Transverse colon (tissue), 4 donors: ENCODE data around the gene MAPKAP1. TPM values are rescaled to one million over a fixed set of nuclear protein-coding genes. Genes with fewer than 3 reads are reported as not detected.

ENCODE experiments used
- DNase-seq: peaks from one replicate; pipeline ENCODE4 v3.0.0-alpha.2; 2019
- H3K27ac ChIP-seq, 4 donors: fragments of 200-600 bp; sonication (generic); 2 replicates each; pipeline ENCODE4 v1.5.1; 2016 to 2018; ENCODE audit warnings: inconsistent platforms in 4 of 4
- H3K27me3 ChIP-seq: fragments of 200-600 bp; sonication (generic); 2 replicates; pipeline ENCODE4 v1.5.1; 2017; ENCODE audit warnings: inconsistent platforms
- H3K36me3 ChIP-seq, 4 donors: fragments of 200-600 bp; sonication (generic); 2 replicates each; pipeline ENCODE4 v1.5.1; 2017 to 2019; ENCODE audit warnings: inconsistent platforms in 4 of 4
- H3K4me1 ChIP-seq, 4 donors: fragments of 200-600 bp; sonication (generic); 2 replicates each; pipeline ENCODE4 v1.5.1; 2017 to 2020; ENCODE audit warnings: inconsistent platforms in 4 of 4
- H3K4me3 ChIP-seq, 4 donors: fragments of 200-600 bp; sonication (generic); 1 replicate in 1 of 4; 2 replicates in 3 of 4; pipeline versions ENCODE4 v1.5.1 to v1.6.1; 2017 to 2019; ENCODE audit warnings: inconsistent platforms in 4 of 4
- H3K9me3 ChIP-seq, 2 donors: fragments of 200-600 bp; sonication (generic); 2 replicates each; pipeline ENCODE4 v1.5.1; 2017 to 2019; ENCODE audit warnings: inconsistent platforms in 2 of 2
- EP300 ChIP-seq: sonication (generic); formaldehyde crosslinking; IDR thresholded peaks from one replicate; pipeline ENCODE4 v1.6.1; 2017; ENCODE audit warnings: antibody characterized with exemption, low read depth
- POLR2A ChIP-seq: fragments of 450-650 bp; IDR thresholded peaks from one replicate; pipeline ENCODE4 v1.6.1; 2016; ENCODE audit warnings: antibody characterized with exemption, mild to moderate bottlenecking, moderate library complexity
- POLR2AphosphoS5 ChIP-seq, 3 donors: sonication (generic); formaldehyde crosslinking; IDR thresholded peaks; one replicate each; pipeline ENCODE4 v1.6.1; 2016; ENCODE audit warnings: antibody characterized with exemption in 3 of 3
- WGBS, 2 donors: methylation state at CpG; one replicate each; pipeline ENCODE4 v1.1.5; 2018; ENCODE audit warnings: low coverage in 1 of 2; 5-methylcytosine and 5-hydroxymethylcytosine counted together
- in situ Hi-C, 4 donors: fragments of 200-750 bp; cut with MboI; loops; one replicate each; pipeline versions ENCODE4 v1.15.0 to v1.15.1; 2017; ENCODE audit warnings: low sequenced_read_pairs in 3 of 4, low pct_ligation_motif_present in 1 of 4, low pct_unique_long_range_greater_than_20kb in 1 of 4
- intact Hi-C: fragments of 100-400 bp; cut with DNase I; formaldehyde crosslinking; loops from one replicate; pipeline ENCODE4 v1.15.1; 2023; ENCODE audit warnings: low total_unique reads
- total RNA-seq, 4 donors: library from RNA; depleted of rRNA; stranded (reverse); fragments of >200 nt; gene quantifications; one replicate each; pipeline ENCODE4 v1.1.0, GENCODE V29; 2016
- TF ChIP-seq, protein P1 (sequence below), 5 experiments: fragments of 200-600 bp in 3 of 5; fragments of 450-650 bp in 2 of 5; sonication (generic) in 3 of 5; IDR thresholded peaks; 1 replicate in 2 of 5; 2 replicates in 3 of 5; pipeline ENCODE4 v1.5.1; 2016 to 2017; ENCODE audit warnings: antibody characterized with exemption in 5 of 5, inconsistent platforms in 3 of 5, mild to moderate bottlenecking in 2 of 5, moderate library complexity in 1 of 5

MAPKAP1 gene
- total RNA-seq, 4 donors from 2014 or later, result 59.8 to 83.4 (median 71.2) TPM

DNA sequence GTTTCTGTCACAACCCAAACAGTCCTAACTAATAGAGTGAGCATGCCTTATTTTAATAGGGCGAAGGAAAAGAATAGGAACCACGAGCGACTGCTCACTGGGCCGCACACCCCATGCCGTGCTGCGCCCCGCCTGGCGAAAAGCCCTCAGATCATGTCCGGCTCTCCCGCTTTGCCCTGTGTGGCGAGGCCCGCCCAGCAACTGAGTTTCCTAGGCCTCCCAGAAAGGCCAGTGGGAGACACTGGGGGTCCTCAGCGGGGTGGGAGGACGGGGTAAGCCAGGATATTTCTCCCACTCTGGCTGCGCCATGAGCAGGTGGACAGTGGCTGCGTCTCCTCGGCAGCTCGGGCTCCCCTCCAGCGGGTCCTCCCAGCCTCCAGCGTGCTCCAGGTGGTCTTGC is 307.3 kb downstream of the MAPKAP1 start:
- no peak overlapping the region for H3K4me3 ChIP-seq
- H3K27me3 ChIP-seq, result no peaks in the 10 kb centered on the region
- H3K4me1 ChIP-seq, result no peaks in the 10 kb centered on the region
- TF ChIP-seq EP300 (no peak), POLR2A (no peak), POLR2AphosphoS5 (IDR thresholded peaks at IDR 0.05) (no peak)
- TF ChIP-seq, protein P1, sequence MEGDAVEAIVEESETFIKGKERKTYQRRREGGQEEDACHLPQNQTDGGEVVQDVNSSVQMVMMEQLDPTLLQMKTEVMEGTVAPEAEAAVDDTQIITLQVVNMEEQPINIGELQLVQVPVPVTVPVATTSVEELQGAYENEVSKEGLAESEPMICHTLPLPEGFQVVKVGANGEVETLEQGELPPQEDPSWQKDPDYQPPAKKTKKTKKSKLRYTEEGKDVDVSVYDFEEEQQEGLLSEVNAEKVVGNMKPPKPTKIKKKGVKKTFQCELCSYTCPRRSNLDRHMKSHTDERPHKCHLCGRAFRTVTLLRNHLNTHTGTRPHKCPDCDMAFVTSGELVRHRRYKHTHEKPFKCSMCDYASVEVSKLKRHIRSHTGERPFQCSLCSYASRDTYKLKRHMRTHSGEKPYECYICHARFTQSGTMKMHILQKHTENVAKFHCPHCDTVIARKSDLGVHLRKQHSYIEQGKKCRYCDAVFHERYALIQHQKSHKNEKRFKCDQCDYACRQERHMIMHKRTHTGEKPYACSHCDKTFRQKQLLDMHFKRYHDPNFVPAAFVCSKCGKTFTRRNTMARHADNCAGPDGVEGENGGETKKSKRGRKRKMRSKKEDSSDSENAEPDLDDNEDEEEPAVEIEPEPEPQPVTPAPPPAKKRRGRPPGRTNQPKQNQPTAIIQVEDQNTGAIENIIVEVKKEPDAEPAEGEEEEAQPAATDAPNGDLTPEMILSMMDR (IDR thresholded peaks at IDR 0.05), result no peak
- H3K36me3 ChIP-seq, result no peaks in the 10 kb centered on the region
- intact Hi-C loops, result loop anchor here (10.0 kb wide), 1 partner anchor 825 kb away; no protein-coding TSS in a partner anchor
- no peak overlapping the region for H3K27ac ChIP-seq
- 93% methylated on average over 20 of the region's 20 CpGs; no CpG with 5 or more reads in 1 of the 2 donors for WGBS, 2 donors
- no peak for DNase-seq
- no peaks in the 10 kb centered on the region for H3K9me3 ChIP-seq
- in situ Hi-C loops, result loop anchor here (5.0 to 25.0 kb wide), 6 partner anchors 238 to 988 kb away; no protein-coding TSS in a partner anchor

DNA sequence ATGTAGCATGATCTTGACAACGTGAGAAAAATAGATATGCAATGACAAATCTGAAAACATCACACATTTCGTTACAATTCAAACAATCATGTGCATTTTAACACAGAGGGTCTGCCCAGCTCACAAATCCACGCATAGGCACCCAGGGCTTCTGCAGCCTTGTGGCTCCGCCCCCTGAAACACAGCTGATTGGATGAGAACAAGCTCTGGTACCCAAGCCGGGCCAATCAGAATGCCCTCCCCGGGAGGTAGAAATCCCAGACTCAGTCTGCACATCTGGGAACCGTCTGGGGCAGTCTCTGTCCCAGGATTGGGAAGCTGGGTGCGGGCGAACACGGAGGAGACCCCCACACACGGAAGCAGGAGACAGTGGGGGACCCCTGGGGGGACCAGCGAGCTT is 307.8 kb downstream of the MAPKAP1 start:
- no peak for TF ChIP-seq POLR2A
- Histone ChIP-seq H3K9me3 (no peaks in the 10 kb centered on the region), H3K4me1 (no peaks in the 10 kb centered on the region), H3K36me3 (no peaks in the 10 kb centered on the region), H3K27me3 (no peaks in the 10 kb centered on the region), H3K27ac (no peak overlapping the region), H3K4me3 (no peak overlapping the region)
- intact Hi-C loops, result no loop called here
- in situ Hi-C loops, result no loop called here
- WGBS, 2 donors, result 84 to 87% methylated on average over 6 to 10 of the region's 12 CpGs
- no peak for DNase-seq

DNA sequence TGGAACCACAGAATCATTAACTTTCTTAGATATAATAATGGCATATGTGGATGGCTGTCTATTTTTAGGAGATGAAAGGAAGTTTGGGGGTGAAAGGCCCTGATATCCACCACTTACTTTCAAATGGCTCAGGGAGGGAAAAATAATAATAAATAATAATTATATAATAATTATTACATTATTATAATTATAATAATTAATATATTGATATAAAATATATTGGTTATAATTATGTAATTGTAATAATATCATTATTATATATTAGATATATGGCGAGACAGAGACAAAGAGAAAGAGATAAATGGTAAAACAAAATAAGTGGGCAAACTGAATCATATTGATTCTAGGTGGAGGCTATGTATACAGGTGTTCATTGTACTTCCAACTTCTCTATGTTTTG is 308.8 kb downstream of the MAPKAP1 start:
- no peaks in the 10 kb centered on the region for H3K9me3 ChIP-seq
- WGBS, 2 donors, result 82 to 86% methylated on average over 1 of the region's 1 CpG
- no peak overlapping the region for H3K27ac ChIP-seq
- H3K27me3 ChIP-seq, result no peaks in the 10 kb centered on the region
- H3K4me3 ChIP-seq, result no peak overlapping the region
- no peak for DNase-seq
- H3K36me3 ChIP-seq, result no peaks in the 10 kb centered on the region
- H3K4me1 ChIP-seq, result no peaks in the 10 kb centered on the region
- TF ChIP-seq, protein P1 (IDR thresholded peaks at IDR 0.05), result no peak
- no peak for TF ChIP-seq POLR2AphosphoS5 (IDR thresholded peaks at IDR 0.05)
- no peak for TF ChIP-seq EP300
- no peak for TF ChIP-seq POLR2A
- in situ Hi-C loops, result no loop called here
- intact Hi-C loops, result no loop called here

DNA sequence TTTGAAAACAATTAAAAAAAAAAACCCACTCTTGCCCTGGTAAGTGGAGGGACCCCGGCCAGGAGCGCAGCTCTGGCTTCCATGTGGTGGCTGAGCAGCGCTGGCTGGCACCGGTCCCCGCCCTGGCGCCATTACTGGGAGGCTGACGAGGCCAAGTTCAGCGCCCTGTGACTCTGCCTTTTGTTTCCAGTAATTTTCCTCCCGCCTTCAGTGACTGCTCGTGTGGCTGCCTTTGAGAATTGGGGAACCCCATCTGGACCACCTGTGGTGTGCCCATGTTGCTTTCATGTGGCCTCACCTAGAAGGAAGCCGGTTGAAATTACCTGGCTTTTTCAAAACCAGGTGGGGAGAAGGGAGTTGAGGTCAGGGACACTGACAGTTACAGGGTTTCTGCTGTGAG is 309.3 kb downstream of the MAPKAP1 start:
- 63 to 65% methylated on average over 2 to 11 of the region's 11 CpGs for WGBS, 2 donors

More for the DNA sequence above, 309.3 kb downstream of the MAPKAP1 start:
- in situ Hi-C loops (no loop called here), intact Hi-C loops (no loop called here)
- DNase-seq, result no peak
- Histone ChIP-seq H3K9me3 (no peaks in the 10 kb centered on the region), H3K36me3 (no peaks in the 10 kb centered on the region), H3K27ac (no peak overlapping the region), H3K4me3 (no peak overlapping the region), H3K27me3 (no peaks in the 10 kb centered on the region), H3K4me1 (no peaks in the 10 kb centered on the region)
- TF ChIP-seq POLR2AphosphoS5 (IDR thresholded peaks at IDR 0.05), result no peak
- TF ChIP-seq EP300, result no peak
- TF ChIP-seq POLR2A, result no peak
- TF ChIP-seq, protein P1 (IDR thresholded peaks at IDR 0.05), result no peak
